ENCODE measurements around the gene SNORC. TPM values are rescaled to one million over a fixed set of nuclear protein-coding genes. Genes with fewer than 3 reads are reported as not detected.

The SNORC gene
- total RNA-seq, 3 donors from 2014 or later (not counting 1 experiment from before 2014, with no cell fraction given) = 0.47 to 1.0 (median 0.98) TPM

DNA sequence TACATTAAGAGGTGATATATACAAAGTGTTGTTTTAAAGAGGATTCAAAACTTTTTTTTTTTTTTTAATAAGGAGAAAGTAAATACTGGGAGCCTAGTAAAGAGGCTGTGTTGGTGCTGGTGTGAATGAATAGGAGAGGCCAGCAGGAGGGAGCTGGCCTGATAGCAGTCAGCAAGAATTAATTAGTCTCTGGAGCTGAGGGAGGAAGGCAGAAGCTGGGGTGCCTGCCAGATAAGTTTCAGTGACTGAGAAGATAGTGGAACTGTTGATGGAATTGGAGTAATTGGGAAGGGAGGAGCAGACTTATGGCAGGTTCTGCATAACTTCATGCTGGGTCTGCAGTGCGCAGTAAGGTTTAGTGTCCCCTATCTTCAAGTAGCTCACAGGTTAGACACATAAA is 36.2 kb upstream of the SNORC start:
- no peak overlapping the region for H3K4me3 Mint-ChIP-seq

DNA sequence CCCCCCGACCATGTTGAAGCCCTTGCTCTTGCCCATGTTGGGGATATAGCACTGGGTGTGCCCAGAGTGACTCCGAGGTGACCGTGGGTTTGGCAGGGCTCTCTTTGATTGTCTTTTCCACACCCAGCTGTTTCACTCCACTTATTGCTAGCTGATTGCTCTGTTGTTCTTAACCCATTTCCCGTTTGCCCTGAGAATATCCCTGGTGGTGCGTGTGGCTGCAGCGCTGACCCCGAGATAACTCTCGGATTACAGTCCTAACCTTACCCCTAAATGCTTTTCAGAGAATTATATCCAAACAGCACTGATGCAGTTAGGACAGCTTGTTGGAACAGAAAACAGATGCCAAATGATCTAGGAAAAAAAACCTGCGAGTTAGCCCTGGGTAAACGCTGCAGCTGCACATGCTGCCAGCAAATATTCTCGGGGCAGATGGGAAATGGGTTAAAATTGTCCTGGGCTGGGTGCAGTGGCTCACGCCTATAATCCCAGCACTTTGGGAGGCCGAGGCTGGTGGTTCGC is 34.3 kb upstream of the SNORC start:
- no peaks in the 10 kb centered on the region for H3K27me3 Mint-ChIP-seq (ENCODE audit: low read depth in 2 of 2)
- Histone ChIP-seq H3K27me3 (ENCODE audit: control insufficient read depth, insufficient read depth, low read length) (no peaks in the 10 kb centered on the region), H3K4me1 (ENCODE audit: control insufficient read depth, insufficient read depth, low read length) (peaks cover 7% of the 10 kb centered on the region), H3K4me3 (ENCODE audit: low read length) (no peak overlapping the region), H3K36me3 (ENCODE audit: control insufficient read depth, insufficient read depth, low read length) (peaks cover 70% of the 10 kb centered on the region), H3K27ac (ENCODE audit: low read length) (no peak overlapping the region), H3K9me3 (ENCODE audit: control insufficient read depth, insufficient read depth, low read length) (no peaks in the 10 kb centered on the region)
- peaks cover 34% of the 10 kb centered on the region in 2 donors for H3K4me1 Mint-ChIP-seq
- H3K36me3 Mint-ChIP-seq = peaks cover 20% of the 10 kb centered on the region
- no peak for ATAC-seq
- H3K4me3 Mint-ChIP-seq = no peak overlapping the region
- TF ChIP-seq, protein P1, sequence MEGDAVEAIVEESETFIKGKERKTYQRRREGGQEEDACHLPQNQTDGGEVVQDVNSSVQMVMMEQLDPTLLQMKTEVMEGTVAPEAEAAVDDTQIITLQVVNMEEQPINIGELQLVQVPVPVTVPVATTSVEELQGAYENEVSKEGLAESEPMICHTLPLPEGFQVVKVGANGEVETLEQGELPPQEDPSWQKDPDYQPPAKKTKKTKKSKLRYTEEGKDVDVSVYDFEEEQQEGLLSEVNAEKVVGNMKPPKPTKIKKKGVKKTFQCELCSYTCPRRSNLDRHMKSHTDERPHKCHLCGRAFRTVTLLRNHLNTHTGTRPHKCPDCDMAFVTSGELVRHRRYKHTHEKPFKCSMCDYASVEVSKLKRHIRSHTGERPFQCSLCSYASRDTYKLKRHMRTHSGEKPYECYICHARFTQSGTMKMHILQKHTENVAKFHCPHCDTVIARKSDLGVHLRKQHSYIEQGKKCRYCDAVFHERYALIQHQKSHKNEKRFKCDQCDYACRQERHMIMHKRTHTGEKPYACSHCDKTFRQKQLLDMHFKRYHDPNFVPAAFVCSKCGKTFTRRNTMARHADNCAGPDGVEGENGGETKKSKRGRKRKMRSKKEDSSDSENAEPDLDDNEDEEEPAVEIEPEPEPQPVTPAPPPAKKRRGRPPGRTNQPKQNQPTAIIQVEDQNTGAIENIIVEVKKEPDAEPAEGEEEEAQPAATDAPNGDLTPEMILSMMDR (IDR thresholded peaks at IDR 0.05) = no peak
- no peak for DNase-seq
- H3K9me3 Mint-ChIP-seq = no peaks in the 10 kb centered on the region
- intact Hi-C loops (cut with micrococcal nuclease) = no loop called here
- WGBS (ENCODE audit: insufficient coverage) = 97% methylated on average over 12 of the region's 14 CpGs
- H3K27ac Mint-ChIP-seq = no peak overlapping the region

More for the DNA sequence above, 36.2 kb upstream of the SNORC start:
- H3K27ac ChIP-seq (ENCODE audit: low read length) = no peak overlapping the region
- H3K36me3 ChIP-seq (ENCODE audit: control insufficient read depth, insufficient read depth, low read length) = peaks cover 60% of the 10 kb centered on the region
- Mint-ChIP-seq H3K27me3 (ENCODE audit: low read depth in 2 of 2) (no peaks in the 10 kb centered on the region), H3K27ac (peak overlapping the region; percentile 37 to 43), H3K36me3 (peaks cover 11% of the 10 kb centered on the region), H3K9me3 (no peaks in the 10 kb centered on the region), H3K4me1 (peaks cover 22% of the 10 kb centered on the region in 2 donors)
- intact Hi-C loops (cut with micrococcal nuclease) = no loop called here
- 94% methylated on average over 1 of the region's 1 CpG for WGBS (ENCODE audit: insufficient coverage)
- no peak overlapping the region for H3K4me3 ChIP-seq (ENCODE audit: low read length)
- DNase-seq = no peak
- TF ChIP-seq, protein P1 (IDR thresholded peaks at IDR 0.05) = no peak
- no peaks in the 10 kb centered on the region for H3K27me3 ChIP-seq (ENCODE audit: control insufficient read depth, insufficient read depth, low read length)
- no peak for ATAC-seq
- H3K9me3 ChIP-seq (ENCODE audit: control insufficient read depth, insufficient read depth, low read length) = no peaks in the 10 kb centered on the region
- H3K4me1 ChIP-seq (ENCODE audit: control insufficient read depth, insufficient read depth, low read length) = peaks cover 7% of the 10 kb centered on the region

DNA sequence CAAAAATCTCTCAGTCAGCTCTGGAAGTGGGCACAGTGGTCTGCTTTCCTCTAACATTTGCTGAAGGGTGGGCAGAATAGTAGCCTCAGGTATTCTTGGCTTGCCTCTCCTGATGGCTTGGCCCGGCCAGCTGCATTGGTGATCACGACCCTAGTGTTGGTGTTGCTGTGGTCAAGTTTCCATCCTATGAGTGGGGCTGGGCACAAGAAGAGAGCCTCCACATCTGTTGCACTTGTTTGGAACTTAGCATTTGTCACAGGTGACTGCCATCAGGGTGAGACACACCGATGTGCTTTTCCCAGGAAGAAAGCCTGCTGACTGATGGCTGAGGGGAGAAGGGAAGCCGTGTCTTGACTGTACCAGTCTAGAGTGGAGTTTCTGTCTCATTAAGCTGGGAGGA is 33.1 kb upstream of the SNORC start:
- no peaks in the 10 kb centered on the region for H3K9me3 Mint-ChIP-seq
- peaks cover 66% of the 10 kb centered on the region for H3K36me3 ChIP-seq (ENCODE audit: control insufficient read depth, insufficient read depth, low read length)
- no peak overlapping the region for H3K4me3 Mint-ChIP-seq

More for the DNA sequence above, 33.1 kb upstream of the SNORC start:
- H3K27ac ChIP-seq (ENCODE audit: low read length) = no peak overlapping the region
- intact Hi-C loops (cut with micrococcal nuclease) = no loop called here
- peaks cover 7% of the 10 kb centered on the region for H3K4me1 ChIP-seq (ENCODE audit: control insufficient read depth, insufficient read depth, low read length)
- no peaks in the 10 kb centered on the region for H3K27me3 ChIP-seq (ENCODE audit: control insufficient read depth, insufficient read depth, low read length)
- Mint-ChIP-seq H3K36me3 (peaks cover 25% of the 10 kb centered on the region), H3K27ac (peak overlapping the region; percentile 89 to 91), H3K27me3 (ENCODE audit: low read depth in 2 of 2) (no peaks in the 10 kb centered on the region), H3K4me1 (peaks cover 34% of the 10 kb centered on the region in 2 donors)
- WGBS (ENCODE audit: insufficient coverage) = 89% methylated on average over 4 of the region's 4 CpGs
- no peaks in the 10 kb centered on the region for H3K9me3 ChIP-seq (ENCODE audit: control insufficient read depth, insufficient read depth, low read length)
- DNase-seq = no peak
- no peak overlapping the region for H3K4me3 ChIP-seq (ENCODE audit: low read length)
- TF ChIP-seq, protein P1 (IDR thresholded peaks at IDR 0.05) = no peak
- ATAC-seq = no peak

Data from natural killer cell (primary cell).